Measurements from ENCODE around the gene CTSD. TPM values are rescaled to one million over a fixed set of nuclear protein-coding genes. Genes with fewer than 3 reads are reported as not detected.

Gene CTSD
- polyA plus RNA-seq, 1 experiment = 206 TPM

DNA sequence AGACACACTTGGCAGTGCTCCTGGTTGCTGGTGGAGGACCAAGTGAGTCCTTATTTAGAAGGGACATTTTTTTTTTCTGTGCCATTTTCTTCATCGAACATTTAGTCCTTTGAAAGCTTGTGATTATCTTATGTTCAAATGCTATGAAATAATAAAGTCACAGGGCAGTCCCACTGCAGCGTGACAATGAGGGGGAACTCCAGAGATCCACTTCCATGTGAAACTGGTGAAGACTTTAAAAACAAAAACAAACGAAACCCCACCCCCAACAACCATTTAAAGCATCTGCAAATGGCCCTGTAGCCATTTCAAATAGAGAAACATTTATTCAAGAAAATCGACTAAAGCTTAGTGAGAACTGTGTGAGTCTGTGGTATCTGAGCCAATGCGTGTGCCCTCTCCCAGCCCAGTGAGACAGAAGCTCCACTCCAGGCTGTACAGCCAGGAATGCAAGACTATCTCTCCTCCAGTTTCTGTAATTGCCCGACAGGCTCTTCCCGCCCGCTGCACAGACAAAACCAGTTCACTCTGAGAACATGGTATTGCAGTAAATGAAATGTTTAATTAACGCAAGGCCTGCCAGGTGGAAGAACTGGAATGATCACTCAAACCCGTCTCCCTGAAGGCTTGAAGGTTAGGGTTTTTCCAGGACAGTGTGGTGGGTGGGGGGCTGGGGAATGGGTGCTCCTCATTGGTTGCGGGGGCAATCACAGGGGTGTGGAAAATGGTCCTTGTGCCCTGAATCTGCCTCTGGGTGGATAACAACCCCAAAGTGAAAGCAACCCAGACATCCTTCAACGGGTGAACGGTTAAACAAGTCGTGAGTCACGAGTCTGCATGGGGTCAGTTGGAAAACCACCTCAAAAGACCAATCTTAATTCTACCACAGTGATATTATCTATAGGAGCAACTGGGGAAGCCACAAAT lies 58.3 kb downstream of the CTSD start:
- Histone ChIP-seq H3K4me3 (ENCODE audit: low read depth, low read length) (no peak overlapping the region), H3K27me3 (ENCODE audit: control insufficient read depth, insufficient read depth, low read length) (peaks cover 12% of the 10 kb centered on the region), H3K36me3 (ENCODE audit: control insufficient read depth, insufficient read depth, low read length) (no peaks in the 10 kb centered on the region)
- ChIA-PET POLR2A (no interaction called here), CTCF (interaction anchor here (2.1 to 4.7 kb wide), 3 partner anchors 12 to 127 kb away, joined by 5 to 37 read pairs (median 7); no protein-coding TSS in a partner anchor)
- TF ChIP-seq, protein P1, sequence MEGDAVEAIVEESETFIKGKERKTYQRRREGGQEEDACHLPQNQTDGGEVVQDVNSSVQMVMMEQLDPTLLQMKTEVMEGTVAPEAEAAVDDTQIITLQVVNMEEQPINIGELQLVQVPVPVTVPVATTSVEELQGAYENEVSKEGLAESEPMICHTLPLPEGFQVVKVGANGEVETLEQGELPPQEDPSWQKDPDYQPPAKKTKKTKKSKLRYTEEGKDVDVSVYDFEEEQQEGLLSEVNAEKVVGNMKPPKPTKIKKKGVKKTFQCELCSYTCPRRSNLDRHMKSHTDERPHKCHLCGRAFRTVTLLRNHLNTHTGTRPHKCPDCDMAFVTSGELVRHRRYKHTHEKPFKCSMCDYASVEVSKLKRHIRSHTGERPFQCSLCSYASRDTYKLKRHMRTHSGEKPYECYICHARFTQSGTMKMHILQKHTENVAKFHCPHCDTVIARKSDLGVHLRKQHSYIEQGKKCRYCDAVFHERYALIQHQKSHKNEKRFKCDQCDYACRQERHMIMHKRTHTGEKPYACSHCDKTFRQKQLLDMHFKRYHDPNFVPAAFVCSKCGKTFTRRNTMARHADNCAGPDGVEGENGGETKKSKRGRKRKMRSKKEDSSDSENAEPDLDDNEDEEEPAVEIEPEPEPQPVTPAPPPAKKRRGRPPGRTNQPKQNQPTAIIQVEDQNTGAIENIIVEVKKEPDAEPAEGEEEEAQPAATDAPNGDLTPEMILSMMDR (IDR thresholded peaks at IDR 0.05; ENCODE audit: insufficient read depth, low read depth, low read length) = no peak
- no peak for DNase-seq (ENCODE audit: low read depth)

DNA sequence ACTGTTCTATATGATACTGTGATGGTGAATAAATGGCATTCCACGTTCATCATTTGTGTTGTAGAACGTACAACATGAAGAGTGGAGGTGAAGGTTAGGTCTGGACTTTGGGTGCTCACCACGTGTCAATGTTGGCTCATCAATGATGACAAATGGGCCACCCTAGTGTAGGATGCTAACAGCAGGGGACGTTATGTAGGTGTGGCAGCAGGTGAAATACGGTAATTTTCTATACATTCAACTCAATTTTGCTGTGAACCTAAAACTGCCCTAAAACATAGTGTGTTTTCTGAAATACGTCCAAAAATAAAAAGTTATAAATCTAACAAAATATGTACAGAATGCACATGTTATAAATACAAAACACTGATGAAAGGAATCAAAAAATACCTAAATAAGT lies 60.6 kb downstream of the CTSD start:
- ChIA-PET CTCF (interaction anchor here (1.7 kb wide), 1 partner anchor 9 kb away, joined by 4 read pairs; no protein-coding TSS in a partner anchor), POLR2A (no interaction called here)
- DNase-seq (ENCODE audit: low read depth) = no peak

More for the DNA sequence above, 60.6 kb downstream of the CTSD start:
- Histone ChIP-seq H3K27me3 (ENCODE audit: control insufficient read depth, insufficient read depth, low read length) (peaks cover 11% of the 10 kb centered on the region), H3K4me3 (ENCODE audit: low read depth, low read length) (no peak overlapping the region), H3K36me3 (ENCODE audit: control insufficient read depth, insufficient read depth, low read length) (no peaks in the 10 kb centered on the region)
- TF ChIP-seq, protein P1 (IDR thresholded peaks at IDR 0.05; ENCODE audit: insufficient read depth, low read depth, low read length) = no peak

Other genes starting within 250 kb of the CTSD start
- gene DUSP8, start 191.7 kb downstream of the CTSD start, polyA plus RNA-seq (2011; rRNA removed) = 1.9 and 3.4 TPM in 2 replicates
- not detected in 2 replicates for gene KRTAP5-1, start 178.6 kb downstream of the CTSD start, polyA plus RNA-seq (2011; rRNA removed)
- not detected in 2 replicates for gene KRTAP5-2, start 165.6 kb downstream of the CTSD start, polyA plus RNA-seq (2011; rRNA removed)
- not detected in 2 replicates for gene KRTAP5-3, start 155.5 kb downstream of the CTSD start, polyA plus RNA-seq (2011; rRNA removed)
- not detected in 2 replicates for gene KRTAP5-4, start 141.8 kb downstream of the CTSD start, polyA plus RNA-seq (2011; rRNA removed)
- not detected in 2 replicates for gene KRTAP5-5, start 134.2 kb downstream of the CTSD start, polyA plus RNA-seq (2011; rRNA removed)
- gene KRTAP5-6, start 66.7 kb downstream of the CTSD start, polyA plus RNA-seq (2011; rRNA removed) = not detected in 2 replicates
- 0.06 and 0.22 TPM in 2 replicates for gene IFITM10, start 13.3 kb downstream of the CTSD start, polyA plus RNA-seq (2011; rRNA removed)
- not detected in 2 replicates for gene SYT8, start 71.1 kb upstream of the CTSD start, polyA plus RNA-seq (2011; rRNA removed)
- gene TNNI2, start 75.1 kb upstream of the CTSD start, polyA plus RNA-seq (2011; rRNA removed) = not detected in 2 replicates
- not detected in 2 replicates for gene LSP1, start 89.2 kb upstream of the CTSD start, polyA plus RNA-seq (2011; rRNA removed)
- not detected in 2 replicates for gene PRR33, start 128.0 kb upstream of the CTSD start, polyA plus RNA-seq (2011; rRNA removed)
- gene TNNT3, start 155.8 kb upstream of the CTSD start, polyA plus RNA-seq (2011; rRNA removed) = not detected in 2 replicates
- gene MRPL23, start 183.4 kb upstream of the CTSD start, polyA plus RNA-seq (2011; rRNA removed) = 39.8 and 43.5 TPM in 2 replicates
- gene H19, start 233.9 kb upstream of the CTSD start, polyA plus RNA-seq (2011; rRNA removed) = 1.7 and 1.9 TPM in 2 replicates